ENCODE measurements around the gene SMCHD1.

- TF ChIP-seq, protein P1, sequence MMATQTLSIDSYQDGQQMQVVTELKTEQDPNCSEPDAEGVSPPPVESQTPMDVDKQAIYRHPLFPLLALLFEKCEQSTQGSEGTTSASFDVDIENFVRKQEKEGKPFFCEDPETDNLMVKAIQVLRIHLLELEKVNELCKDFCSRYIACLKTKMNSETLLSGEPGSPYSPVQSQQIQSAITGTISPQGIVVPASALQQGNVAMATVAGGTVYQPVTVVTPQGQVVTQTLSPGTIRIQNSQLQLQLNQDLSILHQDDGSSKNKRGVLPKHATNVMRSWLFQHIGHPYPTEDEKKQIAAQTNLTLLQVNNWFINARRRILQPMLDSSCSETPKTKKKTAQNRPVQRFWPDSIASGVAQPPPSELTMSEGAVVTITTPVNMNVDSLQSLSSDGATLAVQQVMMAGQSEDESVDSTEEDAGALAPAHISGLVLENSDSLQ (IDR thresholded peaks at IDR 0.05) = no peak
- TF ChIP-seq NFRKB (IDR thresholded peaks at IDR 0.05) (no peak), BHLHE40 (IDR thresholded peaks at IDR 0.05; ENCODE audit: borderline replicate concordance) (no peak), FOXM1 (IDR thresholded peaks at IDR 0.05; ENCODE audit: borderline replicate concordance) (no peak), SP1 (IDR thresholded peaks at IDR 0.05) (no peak), ZNF384 (IDR thresholded peaks at IDR 0.05) (no peak), FOXK2 (IDR thresholded peaks at IDR 0.05) (no peak), HDGF (IDR thresholded peaks at IDR 0.05; ENCODE audit: borderline replicate concordance) (no peak), SUZ12 (IDR thresholded peaks at IDR 0.05) (no peak)
These were observed 32.0 kb downstream of the SMCHD1 start for GRCh38 chr18:2687390-2688001.

All from HEK293T (cell line).